Adipocyte (in vitro differentiated cells): ENCODE data around the gene UPP2.

Experiments used
- DNase-seq: peaks from one replicate; pipeline ENCODE4 v3.0.0-alpha.2; 2015; ENCODE audit warnings: low read depth
- H3K27me3 ChIP-seq: replicated peaks from 2 replicates; pipeline ENCODE4 v1.7.0; 2013; ENCODE audit warnings: mild to moderate bottlenecking, low read length, moderate library complexity; ENCODE audit not compliant: control insufficient read depth, insufficient read depth
- H3K36me3 ChIP-seq: 2 replicates; pipeline ENCODE4 v1.7.0; 2013; ENCODE audit warnings: low read length, mild to moderate bottlenecking, moderate library complexity; ENCODE audit not compliant: control insufficient read depth, insufficient read depth, severe bottlenecking
- H3K4me1 ChIP-seq: 2 replicates; pipeline ENCODE4 v1.7.0; 2013; ENCODE audit warnings: mild to moderate bottlenecking, low read length, moderate library complexity; ENCODE audit not compliant: control insufficient read depth, insufficient read depth
- H3K4me3 ChIP-seq: 2 replicates; pipeline ENCODE4 v1.7.0; 2013; ENCODE audit warnings: mild to moderate bottlenecking, low read length, moderate library complexity
- H3K9ac ChIP-seq: 2 replicates; pipeline ENCODE4 v1.7.0; 2013; ENCODE audit warnings: mild to moderate bottlenecking, low read length, moderate library complexity
- H3K9me3 ChIP-seq: 2 replicates; pipeline ENCODE4 v1.7.0; 2013; ENCODE audit warnings: mild to moderate bottlenecking, low read length, moderate library complexity; ENCODE audit not compliant: control insufficient read depth

The UPP2 gene

DNA sequence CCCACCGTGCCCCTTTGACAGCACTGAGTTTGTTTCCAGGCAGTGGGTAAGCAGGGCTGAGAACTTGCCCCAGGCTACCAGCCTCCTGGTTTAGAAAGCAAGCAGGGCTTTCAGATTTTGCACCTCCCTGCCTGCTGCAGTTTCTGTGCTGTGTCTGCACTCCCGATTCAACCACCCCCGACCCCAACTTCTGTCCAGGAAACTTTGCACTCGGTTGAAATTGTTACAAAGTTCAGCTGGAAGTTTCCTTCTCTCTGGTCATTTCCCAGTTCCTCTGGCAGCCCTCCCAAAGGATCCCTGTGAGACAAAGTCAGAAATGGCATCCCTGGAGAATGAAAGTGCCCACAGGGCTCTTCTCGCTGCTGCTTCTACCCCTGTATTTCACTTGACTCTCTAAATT, 12.4 kb upstream of the UPP2 start:
- Histone ChIP-seq H3K27me3 (no peaks in the 10 kb centered on the region), H3K9me3 (peaks cover 16% of the 10 kb centered on the region), H3K9ac (no peak overlapping the region), H3K4me1 (no peaks in the 10 kb centered on the region), H3K36me3 (no peaks in the 10 kb centered on the region), H3K4me3 (no peak overlapping the region)
- no peak for DNase-seq

DNA sequence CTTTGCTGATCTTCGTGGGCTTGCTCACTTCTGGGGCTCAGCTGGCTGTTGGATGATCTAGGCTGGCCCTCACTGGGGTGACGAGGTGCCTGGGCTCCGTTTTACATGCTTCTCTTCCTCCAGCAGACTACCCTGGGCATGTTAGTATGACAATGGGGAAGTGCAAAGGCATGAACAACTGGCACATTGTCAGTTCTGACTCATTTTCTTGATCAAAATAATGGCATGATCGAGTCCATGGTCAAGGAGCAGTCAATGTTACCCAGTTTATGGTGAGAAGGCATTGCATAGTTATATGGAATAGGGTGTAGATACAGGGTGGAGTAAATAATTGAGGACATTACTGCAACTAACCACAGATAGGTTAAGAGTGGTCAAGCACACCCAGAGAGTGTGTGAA, 10.0 kb upstream of the UPP2 start:
- no peak overlapping the region for H3K4me3 ChIP-seq
- H3K9me3 ChIP-seq, result peaks cover 15% of the 10 kb centered on the region
- H3K9ac ChIP-seq, result no peak overlapping the region
- no peak for DNase-seq
- H3K4me1 ChIP-seq, result no peaks in the 10 kb centered on the region
- H3K27me3 ChIP-seq, result no peaks in the 10 kb centered on the region
- no peaks in the 10 kb centered on the region for H3K36me3 ChIP-seq

DNA sequence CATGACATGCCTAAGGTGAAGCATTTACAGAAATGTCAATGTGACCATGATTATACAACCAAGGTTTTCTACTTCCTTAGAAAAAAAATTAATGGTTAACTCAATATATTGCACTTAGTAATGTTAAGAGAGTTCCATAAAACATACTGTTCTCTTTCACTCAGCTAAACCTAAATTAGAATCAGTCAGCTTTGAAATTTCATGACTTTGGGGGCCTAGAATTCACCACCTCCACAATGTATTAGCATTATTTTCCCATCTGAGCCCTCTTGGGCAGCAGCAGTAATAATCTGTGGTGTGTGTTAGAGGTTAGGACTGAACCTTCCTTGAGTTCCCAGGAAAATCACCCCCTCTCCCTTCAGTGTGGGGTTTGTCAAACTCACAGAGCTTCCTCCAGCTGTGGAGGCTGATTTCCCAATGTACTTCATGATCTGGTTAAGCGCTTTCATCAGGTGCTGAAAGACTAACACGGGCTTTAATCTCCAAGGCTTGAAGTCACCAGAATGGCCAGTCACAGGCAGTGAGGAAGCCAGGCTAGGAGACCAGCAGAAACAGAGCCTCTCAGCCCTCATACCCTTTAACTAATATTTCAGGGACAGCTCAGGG, 7.1 kb upstream of the UPP2 start:
- H3K4me1 ChIP-seq, result peaks cover 4% of the 10 kb centered on the region
- H3K9me3 ChIP-seq, result no peaks in the 10 kb centered on the region
- no peak overlapping the region for H3K4me3 ChIP-seq
- no peaks in the 10 kb centered on the region for H3K36me3 ChIP-seq
- no peaks in the 10 kb centered on the region for H3K27me3 ChIP-seq
- no peak overlapping the region for H3K9ac ChIP-seq
- no peak for DNase-seq

DNA sequence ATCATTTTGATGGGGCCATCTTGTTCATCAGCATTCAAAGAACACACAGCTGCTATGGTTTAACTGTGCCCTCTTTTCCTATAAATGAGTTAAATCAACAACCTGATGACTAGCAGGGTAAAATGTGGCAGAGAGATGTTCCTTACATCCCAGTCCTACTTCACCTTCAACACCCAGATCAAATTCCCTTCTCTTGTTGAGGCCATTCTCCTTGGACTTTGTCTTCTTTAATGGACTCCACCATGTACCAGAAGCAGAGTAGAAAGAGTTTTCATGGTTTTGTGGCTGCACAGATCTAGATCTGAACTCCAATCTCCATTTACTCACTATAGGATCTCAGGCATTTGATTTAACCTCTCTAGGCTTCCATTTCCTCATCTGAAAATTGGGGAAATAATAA, 6.4 kb upstream of the UPP2 start:
- Histone ChIP-seq H3K9ac (no peak overlapping the region), H3K36me3 (no peaks in the 10 kb centered on the region), H3K9me3 (no peaks in the 10 kb centered on the region)

DNA sequence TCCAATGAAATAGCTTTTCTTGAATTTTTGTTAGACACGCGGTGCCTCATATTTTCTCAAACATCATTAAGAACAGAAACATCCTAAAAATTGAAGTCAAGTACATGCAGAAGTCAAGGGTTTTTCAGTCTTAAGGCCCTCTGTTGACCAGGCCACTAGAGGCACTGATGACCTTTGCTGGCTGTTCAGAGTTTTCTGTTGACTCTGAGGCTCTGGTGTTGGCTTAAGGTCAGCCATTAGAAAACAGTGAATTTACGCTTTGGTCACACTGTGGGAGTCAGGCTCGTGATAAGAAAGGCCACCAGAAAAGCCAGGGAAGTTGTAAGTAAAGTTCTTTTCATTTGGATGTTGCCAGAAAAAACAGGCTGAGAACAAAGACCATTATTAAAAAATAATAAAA, 5.8 kb upstream of the UPP2 start:
- DNase-seq, result no peak
- Histone ChIP-seq H3K36me3 (no peaks in the 10 kb centered on the region), H3K4me3 (no peak overlapping the region), H3K9ac (no peak overlapping the region), H3K9me3 (no peaks in the 10 kb centered on the region), H3K4me1 (peaks cover 8% of the 10 kb centered on the region), H3K27me3 (no peaks in the 10 kb centered on the region)

More for the DNA sequence above, 6.4 kb upstream of the UPP2 start:
- Histone ChIP-seq H3K4me3 (no peak overlapping the region), H3K4me1 (peaks cover 8% of the 10 kb centered on the region), H3K27me3 (no peaks in the 10 kb centered on the region)
- DNase-seq, result no peak

DNA sequence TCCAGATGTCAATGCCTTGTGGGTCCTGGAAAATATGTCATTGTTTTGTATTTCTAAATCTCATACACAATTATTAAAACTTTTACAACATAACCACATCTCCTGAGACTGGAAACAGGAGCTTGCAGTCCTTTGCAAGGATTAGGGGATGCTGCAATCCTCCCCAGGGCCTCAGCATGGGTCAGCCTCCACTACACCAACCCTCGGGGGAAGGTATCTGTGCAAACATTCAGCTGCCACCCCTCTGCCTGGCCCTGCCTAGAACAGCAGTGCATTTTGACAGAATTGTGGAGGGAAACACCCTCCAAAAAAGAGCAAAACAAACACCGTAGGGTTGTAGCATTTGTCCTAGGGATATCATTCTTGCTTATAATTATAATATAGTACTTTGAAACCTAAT, 4.2 kb upstream of the UPP2 start:
- no peaks in the 10 kb centered on the region for H3K36me3 ChIP-seq
- H3K4me1 ChIP-seq, result peaks cover 8% of the 10 kb centered on the region
- no peaks in the 10 kb centered on the region for H3K9me3 ChIP-seq
- H3K4me3 ChIP-seq, result no peak overlapping the region
- no peaks in the 10 kb centered on the region for H3K27me3 ChIP-seq
- DNase-seq, result peak; percentile 24
- H3K9ac ChIP-seq, result no peak overlapping the region

DNA sequence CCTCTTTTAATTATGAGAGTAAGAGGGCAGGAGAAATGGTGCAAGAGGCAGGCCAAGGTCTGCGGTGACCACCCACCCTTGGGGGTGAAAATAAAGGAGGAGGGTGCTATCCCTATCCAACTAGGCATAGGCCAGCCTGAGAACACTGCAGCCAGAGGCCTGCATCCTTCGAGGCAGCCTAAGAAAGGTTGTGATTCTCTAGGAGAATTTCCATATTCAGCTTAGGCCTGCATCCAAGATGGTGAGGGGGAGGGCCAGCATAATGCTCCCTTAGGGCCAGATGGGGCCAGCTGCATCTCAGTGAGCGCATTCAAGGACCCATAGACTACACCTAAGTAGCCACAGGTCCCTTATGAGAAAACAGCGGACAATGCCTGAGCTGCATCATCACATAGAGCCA, 3.5 kb upstream of the UPP2 start:
- Histone ChIP-seq H3K4me1 (peaks cover 8% of the 10 kb centered on the region), H3K9ac (no peak overlapping the region), H3K4me3 (no peak overlapping the region), H3K9me3 (no peaks in the 10 kb centered on the region), H3K36me3 (no peaks in the 10 kb centered on the region), H3K27me3 (no peaks in the 10 kb centered on the region)
- no peak for DNase-seq

DNA sequence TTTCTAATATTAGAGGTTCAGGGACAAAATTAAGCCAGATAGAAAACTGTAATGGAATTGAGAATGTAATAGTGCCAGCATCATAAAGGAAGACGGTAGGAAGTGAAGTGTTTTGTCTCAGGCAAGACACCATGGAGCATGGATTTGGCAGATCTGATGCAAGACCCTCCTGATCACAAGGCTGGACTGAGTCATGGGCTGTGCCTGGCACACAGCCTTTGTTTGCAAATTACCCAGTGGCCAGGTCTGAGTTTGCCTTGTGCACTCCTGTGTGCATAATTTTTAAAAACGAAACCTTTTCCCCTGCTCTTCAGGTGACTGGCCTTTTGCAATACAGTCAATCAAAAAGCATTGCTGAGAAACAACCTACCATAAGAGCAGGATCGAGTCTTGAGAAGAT, 2.0 kb upstream of the UPP2 start:
- H3K4me1 ChIP-seq, result peaks cover 10% of the 10 kb centered on the region
- H3K4me3 ChIP-seq, result no peak overlapping the region
- H3K9ac ChIP-seq, result no peak overlapping the region
- H3K9me3 ChIP-seq, result no peaks in the 10 kb centered on the region
- no peaks in the 10 kb centered on the region for H3K36me3 ChIP-seq
- DNase-seq, result no peak
- H3K27me3 ChIP-seq, result no peaks in the 10 kb centered on the region

DNA sequence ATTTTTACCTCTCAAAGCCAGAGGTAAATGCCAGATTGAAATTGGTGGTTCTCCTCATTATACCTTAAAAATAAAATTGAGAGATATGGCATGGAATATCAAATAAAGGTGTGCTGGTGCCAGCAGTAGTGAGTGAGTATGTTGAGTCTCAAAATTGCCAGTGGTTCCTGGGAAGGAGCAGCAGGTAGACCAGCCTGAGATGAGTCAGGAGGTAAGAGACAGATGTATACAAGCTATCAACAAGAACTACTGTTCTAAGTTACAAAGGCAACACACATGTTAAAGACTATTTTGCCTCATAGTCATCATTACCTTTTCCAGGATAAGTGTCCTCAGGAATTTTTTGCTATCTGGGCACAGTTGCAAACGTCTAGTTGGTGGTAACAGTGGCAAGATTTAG, 1.3 kb upstream of the UPP2 start:
- H3K9ac ChIP-seq, result no peak overlapping the region
- no peaks in the 10 kb centered on the region for H3K27me3 ChIP-seq
- no peaks in the 10 kb centered on the region for H3K36me3 ChIP-seq
- no peak for DNase-seq
- no peak overlapping the region for H3K4me3 ChIP-seq
- no peaks in the 10 kb centered on the region for H3K9me3 ChIP-seq
- peaks cover 10% of the 10 kb centered on the region for H3K4me1 ChIP-seq

DNA sequence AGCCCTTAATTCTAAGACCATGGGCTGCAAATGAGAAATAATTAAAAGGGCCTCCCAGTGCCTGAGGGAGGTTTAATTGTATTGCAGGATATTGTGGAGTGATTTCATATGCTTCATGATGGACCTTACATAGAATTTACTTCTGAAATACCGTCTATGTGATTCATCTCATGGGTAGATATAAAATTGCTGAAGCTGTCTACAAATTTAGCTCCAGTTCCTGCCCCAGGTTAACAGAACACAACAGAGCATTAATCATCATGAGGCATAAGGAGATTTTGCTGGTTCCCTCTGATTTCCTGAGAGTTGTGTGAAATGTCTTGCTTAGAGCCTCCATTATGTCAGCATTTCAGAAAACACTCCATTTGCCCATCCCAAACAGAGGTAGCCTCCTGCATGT, 770 bp downstream of the UPP2 start:
- no peaks in the 10 kb centered on the region for H3K36me3 ChIP-seq
- H3K9me3 ChIP-seq, result no peaks in the 10 kb centered on the region
- no peaks in the 10 kb centered on the region for H3K27me3 ChIP-seq
- peak; percentile 11 for DNase-seq
- H3K4me1 ChIP-seq, result peaks cover 10% of the 10 kb centered on the region
- no peak overlapping the region for H3K9ac ChIP-seq
- H3K4me3 ChIP-seq, result no peak overlapping the region

DNA sequence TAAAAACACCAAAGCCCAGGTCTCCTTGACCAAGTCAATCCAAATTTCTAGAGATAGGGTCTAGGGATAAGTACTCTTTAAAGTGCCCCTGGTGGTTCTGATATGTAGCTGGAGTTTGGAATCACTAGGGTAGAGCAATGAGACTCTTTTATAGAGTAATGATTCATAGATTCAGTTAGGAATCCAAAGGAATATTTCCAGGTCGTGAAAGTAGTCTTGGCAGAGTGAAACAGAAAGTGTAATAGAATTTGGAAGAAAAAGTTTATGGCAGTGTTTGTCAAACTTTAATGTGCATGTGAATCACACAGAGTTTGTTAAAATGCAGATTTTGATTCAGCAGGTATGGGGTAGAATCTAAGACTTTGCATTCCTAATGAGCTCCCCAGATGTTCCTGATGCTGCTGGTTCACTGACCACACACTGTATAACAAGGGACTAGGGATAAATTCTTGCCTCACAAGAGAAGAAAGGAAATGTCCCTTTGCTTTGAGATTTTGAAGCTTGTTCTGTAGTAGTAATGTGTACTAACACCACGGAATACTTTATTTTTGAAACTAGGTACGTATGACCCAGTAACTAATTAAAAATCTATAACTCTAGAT, 1.8 kb downstream of the UPP2 start:
- Histone ChIP-seq H3K36me3 (no peaks in the 10 kb centered on the region), H3K4me1 (peaks cover 10% of the 10 kb centered on the region), H3K9me3 (no peaks in the 10 kb centered on the region), H3K9ac (no peak overlapping the region), H3K4me3 (no peak overlapping the region), H3K27me3 (no peaks in the 10 kb centered on the region)
- no peak for DNase-seq

DNA sequence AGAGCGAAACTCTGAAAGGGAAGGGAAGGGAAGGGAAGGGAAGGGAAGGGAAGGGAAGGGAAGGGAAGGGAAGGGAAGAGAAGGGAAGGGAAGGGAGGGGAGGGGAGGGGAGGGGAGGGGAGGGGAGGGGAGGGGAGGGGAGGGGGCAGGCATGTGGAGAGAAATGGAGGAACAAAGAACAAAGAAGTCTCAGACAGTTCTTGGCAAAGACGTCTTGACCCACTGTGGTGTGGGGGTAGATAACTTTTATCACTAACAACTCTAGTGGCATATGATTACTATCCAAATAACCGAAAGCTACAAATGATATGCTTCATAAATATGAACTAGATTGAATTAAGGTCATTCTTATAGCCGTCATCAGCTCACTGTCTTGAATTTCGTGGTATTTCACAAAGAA, 3.2 kb downstream of the UPP2 start:
- Histone ChIP-seq H3K9me3 (no peaks in the 10 kb centered on the region), H3K9ac (no peak overlapping the region), H3K4me3 (no peak overlapping the region), H3K4me1 (peaks cover 3% of the 10 kb centered on the region), H3K36me3 (no peaks in the 10 kb centered on the region), H3K27me3 (peaks cover 4% of the 10 kb centered on the region)
- no peak for DNase-seq
